ENCODE measurements around the gene ARHGAP40. TPM values are rescaled to one million over a fixed set of nuclear protein-coding genes. Genes with fewer than 3 reads are reported as not detected.

ARHGAP40 gene
- total and polyA plus RNA-seq, 2 of the 4 experiments (the other 2 are of a cell fraction) = not detected

GRCh38 chr20:38590676-38591473 lies 10.7 kb upstream of the ARHGAP40 start:
- Histone ChIP-seq H3K14ac (replicated peaks; ENCODE audit: low read depth, low read length) (no peak overlapping the region), H2BK20ac (ENCODE audit: low read depth, low read length) (no peak overlapping the region), H3K27ac (ENCODE audit: insufficient read depth, low read length) (no peak overlapping the region), H3K4me3 (ENCODE audit: insufficient read depth, low read depth, low read length) (no peak overlapping the region), H3K79me1 (ENCODE audit: low read depth in 1 of 2, low read length in 2 of 2) (no peaks in the 10 kb centered on the region), H2BK5ac (ENCODE audit: low read depth, low read length, poor library complexity, severe bottlenecking) (no peak overlapping the region), H2AK9ac (replicated peaks; ENCODE audit: low read depth, low read length, poor library complexity) (no peak overlapping the region), H3K4ac (ENCODE audit: low read depth, low read length) (no peak overlapping the region), H3K36me3 (ENCODE audit: control insufficient read depth, insufficient read depth, low read length) (no peaks in the 10 kb centered on the region), H3K9me3 (ENCODE audit: control insufficient read depth, insufficient read depth, low read length) (no peaks in the 10 kb centered on the region), H2BK15ac (ENCODE audit: low read depth, low read length) (no peak overlapping the region), H2BK120ac (ENCODE audit: low read depth, low read length) (no peak overlapping the region), H2AK5ac (ENCODE audit: low read depth, low read length) (no peak overlapping the region), H4K91ac (ENCODE audit: insufficient read depth, low read depth, low read length) (no peak overlapping the region), H3K27me3 (ENCODE audit: control insufficient read depth, insufficient read depth, low read length) (peaks cover 14% of the 10 kb centered on the region), H3K23ac (ENCODE audit: low read depth, low read length) (no peak overlapping the region), H4K20me1 (ENCODE audit: insufficient read depth, low read length) (no peaks in the 10 kb centered on the region), H3K4me2 (ENCODE audit: low read depth, low read length) (no peak overlapping the region), H3K56ac (ENCODE audit: extremely low read depth, insufficient read depth, low read length) (no peak overlapping the region), H3K4me1 (ENCODE audit: control insufficient read depth, insufficient read depth, low read length) (no peaks in the 10 kb centered on the region), H3K9me1 (ENCODE audit: insufficient read depth, low read length) (no peaks in the 10 kb centered on the region), H4K5ac (ENCODE audit: low read depth, low read length) (no peak overlapping the region), H3K9ac (ENCODE audit: low read depth, low read length) (no peak overlapping the region), H2AFZ (replicated peaks; ENCODE audit: low read length, poor library complexity) (no peak overlapping the region), H3K18ac (ENCODE audit: low read depth, low read length) (no peak overlapping the region), H4K8ac (ENCODE audit: low read depth in 2 of 2, low read length in 2 of 2) (no peak overlapping the region)
- peak; percentile 17; the same call in 1 of the 2 replicates for ATAC-seq (ENCODE audit: low read depth)
- dilution Hi-C loops (cut with HindIII; ENCODE audit: low sequenced_read_pairs, unreplicated experiment) (no loop called here), intact Hi-C loops (cut with micrococcal nuclease) (no loop called here), in situ Hi-C loops (cut with MboI; ENCODE audit: low sequenced_read_pairs) (no loop called here)
- CTCF ChIA-PET = no interaction called here
- WGBS, 2 experiments (ENCODE audit: extremely low coverage in 2 of 2, insufficient read length in 1 of 2) = 45% methylated on average over 5 of the region's 18 CpGs; no CpG with 5 or more reads in 1 of the 2 experiments
- TF ChIP-seq FOS (IDR thresholded peaks at IDR 0.05; ENCODE audit: low read depth, low read length) (no peak), USF2 (IDR thresholded peaks at IDR 0.05; ENCODE audit: low read depth, low read length) (no peak), CHD1 (IDR thresholded peaks at IDR 0.05; ENCODE audit: low read depth, low read length) (no peak), POLR2A (IDR thresholded peaks at IDR 0.05; ENCODE audit: low read depth, low read length) (no peak), RFX5 (IDR thresholded peaks at IDR 0.05; ENCODE audit: low read depth, low read length) (no peak), MAFK (IDR thresholded peaks at IDR 0.05; ENCODE audit: low read depth, low read length) (no peak), RCOR1 (IDR thresholded peaks at IDR 0.05; ENCODE audit: insufficient replicate concordance, low read length) (no peak)
- DNase-seq = no peak
- POLR2A ChIA-PET (ENCODE audit: unreplicated experiment) = no interaction called here
- no TSS peak for BruUV-seq (replicated peaks)

All from IMR-90 (cell line).